ENCODE measurements around the gene FGD3. TPM values are rescaled to one million over a fixed set of nuclear protein-coding genes. Genes with fewer than 3 reads are reported as not detected.

FGD3 gene
- total and polyA plus RNA-seq, 2 of the 8 experiments (the other 6 are each of a cell fraction or from before 2014, with no cell fraction given) = 1.4 to 1.9 TPM

- TF ChIP-seq CHD7 (IDR thresholded peaks at IDR 0.05; ENCODE audit: insufficient replicate concordance, low read length) (no peak), SIX5 (IDR thresholded peaks at IDR 0.05; ENCODE audit: low read depth, low read length) (no peak), KDM1A (IDR thresholded peaks at IDR 0.05; ENCODE audit: borderline replicate concordance, low read length) (no peak), SIRT6 (IDR thresholded peaks at IDR 0.05; ENCODE audit: low read length) (no peak), E2F6 (IDR thresholded peaks at IDR 0.05) (no peak), SRF (IDR thresholded peaks at IDR 0.05; ENCODE audit: low read depth, low read length) (no peak)
Measured at GRCh38 chr9:93077811-93078210, 130.5 kb downstream of the FGD3 start (continued).

All from H1 (cell line).